Embryonic facial prominence (tissue), 1 donor: ENCODE results near the gene SP5.
"Not testable (repeated sequence)": the region's sequence is repeated elsewhere in the genome, so short reads cannot be mapped to it uniquely, and the experiment has no call there.

Source experiments
- DNase-seq: peaks from one replicate; pipeline ENCODE4 v3.0.0-alpha.2; 2016; ENCODE audit errors: extremely low spot score

Gene SP5

GRCh38 chr2:170739048-170739447, 23.9 kb downstream of the SP5 start:
- no peak for DNase-seq

GRCh38 chr2:170739507-170740046, 24.4 kb downstream of the SP5 start:
- DNase-seq, result no peak

GRCh38 chr2:170740660-170741059, 25.5 kb downstream of the SP5 start:
- no peak for DNase-seq

- DNase-seq, result no peak
These were observed 26.9 kb downstream of the SP5 start for GRCh38 chr2:170742000-170742399.

GRCh38 chr2:170742896-170743529, 27.9 kb downstream of the SP5 start:
- DNase-seq, result no peak

- no peak for DNase-seq
These were observed 28.5 kb downstream of the SP5 start for GRCh38 chr2:170743530-170744239.

- no peak for DNase-seq
These were observed 29.3 kb downstream of the SP5 start for GRCh38 chr2:170744248-170745002.

GRCh38 chr2:170745305-170745704, 30.2 kb downstream of the SP5 start:
- DNase-seq, result no peak

- no peak for DNase-seq
These were observed 32.8 kb downstream of the SP5 start for GRCh38 chr2:170747921-170748320.

GRCh38 chr2:170751555-170751954, 36.4 kb downstream of the SP5 start:
- DNase-seq, result not testable (repeated sequence)

- no peak for DNase-seq
These were observed 46.4 kb downstream of the SP5 start for GRCh38 chr2:170761572-170761971.

- no peak for DNase-seq
These were observed 47.6 kb downstream of the SP5 start for GRCh38 chr2:170762760-170763159.

- no peak for DNase-seq
These were observed 48.1 kb downstream of the SP5 start for GRCh38 chr2:170763232-170763631.

GRCh38 chr2:170764880-170765261, 49.7 kb downstream of the SP5 start:
- no peak for DNase-seq

GRCh38 chr2:170766693-170767092, 51.6 kb downstream of the SP5 start:
- peak; percentile 12 for DNase-seq
